Adrenal gland (tissue), 5 donors: ENCODE results near the gene RGS12.

Source experiments
- POLR2A ChIP-seq, 2 donors: fragments of 450-650 bp; IDR thresholded peaks; one replicate each; pipeline ENCODE4 v1.6.1; 2017; ENCODE audit warnings: antibody characterized with exemption in 2 of 2, mild to moderate bottlenecking in 2 of 2, moderate library complexity in 1 of 2
- TF ChIP-seq, protein P1 (sequence below), 6 experiments: fragments of 450-650 bp in 4 of 6; fragments of 200-600 bp in 2 of 6; sonication (generic) in 1 of 6; IDR thresholded peaks; 1 replicate in 5 of 6; 2 replicates in 1 of 6; pipeline versions ENCODE4 v1.5.1 to v1.8.0; 2016 to 2021; ENCODE audit warnings: antibody characterized with exemption in 6 of 6, mild to moderate bottlenecking in 2 of 6, moderate library complexity in 1 of 6
- donor health status: DM: no; HTN: no; CAD: no.

DNA sequence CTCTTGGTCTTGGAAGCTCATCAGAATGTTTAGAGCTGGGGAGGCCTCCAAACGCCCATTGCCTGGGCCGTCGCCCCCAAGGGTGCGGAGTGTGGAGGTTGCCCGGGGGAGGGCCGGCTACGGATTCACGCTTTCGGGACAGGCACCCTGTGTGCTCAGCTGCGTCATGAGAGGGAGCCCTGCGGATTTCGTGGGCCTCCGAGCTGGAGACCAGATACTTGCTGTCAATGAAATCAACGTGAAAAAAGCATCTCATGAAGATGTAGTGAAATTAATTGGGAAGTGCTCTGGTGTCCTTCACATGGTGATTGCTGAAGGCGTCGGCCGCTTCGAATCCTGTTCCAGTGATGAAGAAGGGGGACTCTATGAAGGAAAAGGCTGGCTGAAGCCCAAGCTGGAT, 23.3 kb downstream of the RGS12 start:
- TF ChIP-seq, protein P1, sequence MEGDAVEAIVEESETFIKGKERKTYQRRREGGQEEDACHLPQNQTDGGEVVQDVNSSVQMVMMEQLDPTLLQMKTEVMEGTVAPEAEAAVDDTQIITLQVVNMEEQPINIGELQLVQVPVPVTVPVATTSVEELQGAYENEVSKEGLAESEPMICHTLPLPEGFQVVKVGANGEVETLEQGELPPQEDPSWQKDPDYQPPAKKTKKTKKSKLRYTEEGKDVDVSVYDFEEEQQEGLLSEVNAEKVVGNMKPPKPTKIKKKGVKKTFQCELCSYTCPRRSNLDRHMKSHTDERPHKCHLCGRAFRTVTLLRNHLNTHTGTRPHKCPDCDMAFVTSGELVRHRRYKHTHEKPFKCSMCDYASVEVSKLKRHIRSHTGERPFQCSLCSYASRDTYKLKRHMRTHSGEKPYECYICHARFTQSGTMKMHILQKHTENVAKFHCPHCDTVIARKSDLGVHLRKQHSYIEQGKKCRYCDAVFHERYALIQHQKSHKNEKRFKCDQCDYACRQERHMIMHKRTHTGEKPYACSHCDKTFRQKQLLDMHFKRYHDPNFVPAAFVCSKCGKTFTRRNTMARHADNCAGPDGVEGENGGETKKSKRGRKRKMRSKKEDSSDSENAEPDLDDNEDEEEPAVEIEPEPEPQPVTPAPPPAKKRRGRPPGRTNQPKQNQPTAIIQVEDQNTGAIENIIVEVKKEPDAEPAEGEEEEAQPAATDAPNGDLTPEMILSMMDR (IDR thresholded peaks at IDR 0.05): no peak
- TF ChIP-seq POLR2A (IDR thresholded peaks at IDR 0.05): no peak
